Bronchial epithelial cell (primary cell): ENCODE measurements around the gene BAIAP3. TPM values are rescaled to one million over a fixed set of nuclear protein-coding genes. Genes with fewer than 3 reads are reported as not detected.

Experiments used
- DNase-seq: peaks from one replicate; pipeline ENCODE4 v3.0.0-alpha.2; 2010; ENCODE audit warnings: low read depth
- FAIRE-seq: peaks from 2 replicates; lab custom pipeline; 2011; peaks lifted over from hg19 to GRCh38; lab: Jason Lieb, UNC
- H3K27me3 ChIP-seq: 2 replicates; pipeline ENCODE4 v1.5.1; 2011; ENCODE audit warnings: low read length; ENCODE audit not compliant: control insufficient read depth, insufficient read depth
- H3K36me3 ChIP-seq: 2 replicates; pipeline ENCODE4 v1.5.1; 2011; ENCODE audit warnings: low read length; ENCODE audit not compliant: control insufficient read depth, insufficient read depth
- H3K4me3 ChIP-seq: 2 replicates; pipeline ENCODE4 v1.5.1; 2011; ENCODE audit warnings: mild to moderate bottlenecking, low read depth, low read length, control low read depth
- total RNA-seq: library from RNA; depleted of rRNA; stranded (reverse); fragments of >200 nt; gene quantifications from 2 replicates; pipeline ENCODE4 v1.2.1, GENCODE V29; 2014
- TF ChIP-seq, protein P1 (sequence below): IDR thresholded peaks from 2 replicates; pipeline ENCODE4 v1.5.1; 2011; ENCODE audit warnings: mild to moderate bottlenecking, moderate library complexity, low read length, control low read depth, inconsistent platforms; ENCODE audit not compliant: insufficient read depth, severe bottlenecking

The BAIAP3 gene
- total RNA-seq, 1 donor from 2014 or later, result 0.26 TPM

DNA sequence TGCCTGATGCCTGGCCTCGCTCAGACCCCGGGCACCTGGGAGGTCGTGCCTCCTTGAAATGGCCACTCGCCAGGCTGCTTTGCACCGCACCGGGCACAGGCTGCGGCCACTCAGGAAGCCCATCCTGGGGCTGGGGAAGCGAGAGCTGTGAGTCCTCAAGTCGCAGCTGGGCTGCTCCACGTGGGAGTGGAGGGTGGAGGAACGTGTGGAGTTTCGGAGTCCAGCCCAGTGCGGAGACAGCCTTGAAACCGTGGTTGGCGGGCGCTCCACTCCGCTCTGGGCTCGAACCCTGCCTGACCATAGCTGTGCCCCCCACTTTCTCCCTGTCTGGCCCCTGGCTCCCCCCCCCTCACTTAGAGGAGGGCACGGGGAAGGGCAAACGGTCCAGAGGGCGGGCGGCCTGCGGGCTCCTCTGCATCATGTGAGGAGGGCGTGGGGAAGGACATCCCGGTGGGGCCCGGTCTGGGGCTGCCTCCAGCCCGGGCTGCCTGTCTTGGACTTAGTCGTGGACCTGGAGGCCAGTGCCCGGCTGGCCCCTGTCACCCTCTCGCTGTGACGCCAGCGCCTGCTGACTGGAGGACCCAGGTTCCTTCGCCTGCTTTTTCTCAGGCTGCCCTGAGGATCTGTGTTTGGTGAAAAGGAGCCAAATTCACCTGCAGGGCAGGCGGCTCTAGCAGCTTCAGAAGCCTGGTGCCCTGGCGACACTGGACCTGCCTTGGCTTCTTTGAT lies 21.5 kb upstream of the BAIAP3 start:
- H3K4me3 ChIP-seq, result no peak overlapping the region
- TF ChIP-seq, protein P1, sequence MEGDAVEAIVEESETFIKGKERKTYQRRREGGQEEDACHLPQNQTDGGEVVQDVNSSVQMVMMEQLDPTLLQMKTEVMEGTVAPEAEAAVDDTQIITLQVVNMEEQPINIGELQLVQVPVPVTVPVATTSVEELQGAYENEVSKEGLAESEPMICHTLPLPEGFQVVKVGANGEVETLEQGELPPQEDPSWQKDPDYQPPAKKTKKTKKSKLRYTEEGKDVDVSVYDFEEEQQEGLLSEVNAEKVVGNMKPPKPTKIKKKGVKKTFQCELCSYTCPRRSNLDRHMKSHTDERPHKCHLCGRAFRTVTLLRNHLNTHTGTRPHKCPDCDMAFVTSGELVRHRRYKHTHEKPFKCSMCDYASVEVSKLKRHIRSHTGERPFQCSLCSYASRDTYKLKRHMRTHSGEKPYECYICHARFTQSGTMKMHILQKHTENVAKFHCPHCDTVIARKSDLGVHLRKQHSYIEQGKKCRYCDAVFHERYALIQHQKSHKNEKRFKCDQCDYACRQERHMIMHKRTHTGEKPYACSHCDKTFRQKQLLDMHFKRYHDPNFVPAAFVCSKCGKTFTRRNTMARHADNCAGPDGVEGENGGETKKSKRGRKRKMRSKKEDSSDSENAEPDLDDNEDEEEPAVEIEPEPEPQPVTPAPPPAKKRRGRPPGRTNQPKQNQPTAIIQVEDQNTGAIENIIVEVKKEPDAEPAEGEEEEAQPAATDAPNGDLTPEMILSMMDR, result no peak
- FAIRE-seq (no peak), DNase-seq (no peak)
- H3K27me3 ChIP-seq, result no peaks in the 10 kb centered on the region
- peaks cover 28% of the 10 kb centered on the region for H3K36me3 ChIP-seq

GRCh38 chr16:1312467-1312816 lies 21.0 kb upstream of the BAIAP3 start:
- DNase-seq (no peak), FAIRE-seq (no peak)
- no peaks in the 10 kb centered on the region for H3K27me3 ChIP-seq
- H3K36me3 ChIP-seq, result peaks cover 29% of the 10 kb centered on the region
- TF ChIP-seq, protein P1, result no peak
- no peak overlapping the region for H3K4me3 ChIP-seq

GRCh38 chr16:1312903-1313302 lies 20.5 kb upstream of the BAIAP3 start:
- H3K36me3 ChIP-seq, result peaks cover 31% of the 10 kb centered on the region
- FAIRE-seq, result no peak

GRCh38 chr16:1313721-1314369 lies 19.6 kb upstream of the BAIAP3 start:
- H3K36me3 ChIP-seq, result peaks cover 37% of the 10 kb centered on the region
- TF ChIP-seq, protein P1, result no peak
- no peak for DNase-seq
- FAIRE-seq, result no peak
- no peak overlapping the region for H3K4me3 ChIP-seq
- H3K27me3 ChIP-seq, result no peaks in the 10 kb centered on the region

More at GRCh38 chr16:1312903-1313302, 20.5 kb upstream of the BAIAP3 start:
- no peak overlapping the region for H3K4me3 ChIP-seq
- H3K27me3 ChIP-seq, result no peaks in the 10 kb centered on the region
- DNase-seq, result no peak
- TF ChIP-seq, protein P1, result no peak

DNA sequence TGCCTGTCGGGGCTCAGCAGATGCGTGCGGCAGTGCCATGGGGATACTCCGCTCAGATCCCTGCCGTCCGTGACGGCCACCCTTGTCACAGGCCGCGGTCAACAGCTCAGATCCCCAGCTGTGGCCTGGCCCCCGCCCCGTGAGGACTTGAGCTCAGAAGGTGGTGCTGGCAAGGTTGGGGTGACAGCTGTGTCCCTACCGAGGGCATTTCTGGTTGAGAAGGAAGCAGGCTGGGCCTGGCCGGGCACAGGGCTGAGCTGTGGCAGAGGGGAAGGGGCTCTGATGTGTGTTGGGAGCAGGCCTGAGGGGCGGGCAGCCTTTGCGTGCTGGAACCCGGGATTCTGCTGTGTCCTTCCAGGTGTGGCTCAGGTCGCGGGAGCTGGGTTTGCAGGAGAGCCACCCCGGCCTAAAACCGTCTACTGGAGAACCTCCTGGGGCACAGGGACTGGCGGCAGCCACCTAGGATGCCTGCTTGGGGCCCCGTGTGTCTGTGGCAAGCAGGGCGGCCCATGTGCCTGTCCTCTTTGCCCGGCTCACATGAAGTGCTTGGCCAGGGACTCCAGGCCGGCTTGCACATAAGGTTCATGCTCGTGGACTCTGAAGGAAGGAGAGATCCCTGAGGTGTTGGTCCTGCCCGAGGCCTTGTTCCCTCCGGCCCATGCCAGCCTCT lies 18.9 kb upstream of the BAIAP3 start:
- FAIRE-seq (no peak), DNase-seq (no peak)
- no peak overlapping the region for H3K4me3 ChIP-seq
- H3K27me3 ChIP-seq, result no peaks in the 10 kb centered on the region
- H3K36me3 ChIP-seq, result peaks cover 44% of the 10 kb centered on the region
- TF ChIP-seq, protein P1, result no peak
